HG02678 (cell line): ENCODE data around the gene FRMD8.
"Not testable (repeated sequence)": the region's sequence is repeated elsewhere in the genome, so short reads cannot be mapped to it uniquely, and the experiment has no call there.

Experiments
- ATAC-seq: cut with Tn5 transposase; IDR thresholded peaks from one replicate; pipeline ENCODE4 v1.9.1; 2021; ENCODE audit warnings: mild to moderate bottlenecking, moderate library complexity; ENCODE audit not compliant: unreplicated experiment

The FRMD8 gene

DNA sequence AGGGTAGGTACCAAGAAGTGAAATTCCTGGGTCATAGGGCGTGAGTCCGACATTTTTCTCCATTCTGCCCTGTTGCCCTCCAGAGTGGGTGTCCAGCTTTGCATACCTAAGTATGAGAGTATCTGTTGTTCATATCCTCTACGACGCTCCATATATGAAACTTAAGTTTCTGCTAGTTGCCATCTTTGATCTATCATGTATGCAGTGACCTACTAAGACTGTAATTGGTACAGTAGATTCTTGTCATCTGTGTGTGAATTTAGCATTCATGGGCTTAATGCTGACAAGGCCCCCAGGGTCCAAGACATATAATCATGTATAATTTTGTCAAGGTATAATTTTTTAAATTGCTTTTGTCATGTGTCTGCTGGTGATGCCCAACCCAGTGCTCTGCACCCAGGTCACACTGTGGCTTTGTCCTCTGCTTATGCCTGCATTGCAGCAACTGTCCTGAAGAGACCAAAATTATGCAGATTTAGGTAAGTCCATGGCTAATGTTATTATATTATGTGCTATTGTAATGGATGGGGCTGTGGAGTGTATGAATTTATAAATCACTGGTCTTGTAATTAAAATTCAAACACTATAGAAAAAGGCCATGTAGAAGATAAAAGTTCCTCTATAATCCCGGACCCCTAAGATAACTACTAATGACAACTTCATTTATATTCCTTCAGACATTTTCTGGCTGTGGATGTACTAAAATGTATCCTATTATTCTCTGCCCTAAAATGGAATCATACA is 48.4 kb downstream of the FRMD8 start:
- no peak for ATAC-seq

DNA sequence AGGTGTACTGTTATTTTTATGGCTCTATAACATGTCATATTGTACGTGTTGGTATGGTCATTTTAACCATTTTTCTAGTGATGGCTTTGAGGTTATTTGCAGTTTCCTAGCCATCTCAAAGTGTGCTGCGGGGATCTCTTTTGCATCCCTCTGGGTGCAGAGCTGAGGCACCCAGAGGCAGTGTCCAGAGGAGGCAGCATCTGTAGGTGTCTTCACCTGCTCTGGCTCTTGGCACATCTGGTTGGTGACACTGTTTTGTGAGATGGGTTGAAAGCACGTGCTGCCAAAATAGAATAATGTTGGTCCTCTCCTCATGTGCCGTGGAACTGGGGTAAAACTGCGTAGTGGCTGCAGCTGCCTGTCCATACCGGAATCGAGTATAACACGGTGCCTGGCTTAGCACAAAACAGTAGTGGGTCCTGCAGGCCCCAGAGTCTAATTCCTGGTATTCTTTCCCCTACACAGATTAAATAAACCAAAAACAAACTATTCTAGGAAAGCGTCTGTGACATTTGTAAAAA is 49.0 kb downstream of the FRMD8 start:
- ATAC-seq = no peak

DNA sequence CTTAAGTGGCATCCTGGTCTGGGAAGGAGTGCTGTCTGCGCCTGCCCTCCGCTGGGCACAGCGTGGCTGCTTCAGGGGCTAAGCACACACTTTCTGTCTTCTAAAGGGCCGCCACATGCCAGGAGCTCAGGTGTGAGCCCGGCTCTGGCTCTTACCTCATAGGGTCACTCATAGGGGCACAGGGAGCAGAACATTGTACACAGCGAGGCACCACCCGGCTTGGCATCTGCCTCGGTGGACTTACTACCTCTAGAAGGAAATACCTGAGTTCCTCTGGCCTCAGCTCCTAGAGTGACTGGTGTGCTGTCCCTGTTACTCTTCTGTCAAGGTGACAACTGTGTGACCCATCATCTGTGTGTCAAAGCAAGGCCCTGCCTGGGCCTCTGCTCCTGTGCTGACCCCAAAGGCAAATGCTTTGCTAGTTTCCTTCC is 49.6 kb downstream of the FRMD8 start:
- ATAC-seq = no peak

DNA sequence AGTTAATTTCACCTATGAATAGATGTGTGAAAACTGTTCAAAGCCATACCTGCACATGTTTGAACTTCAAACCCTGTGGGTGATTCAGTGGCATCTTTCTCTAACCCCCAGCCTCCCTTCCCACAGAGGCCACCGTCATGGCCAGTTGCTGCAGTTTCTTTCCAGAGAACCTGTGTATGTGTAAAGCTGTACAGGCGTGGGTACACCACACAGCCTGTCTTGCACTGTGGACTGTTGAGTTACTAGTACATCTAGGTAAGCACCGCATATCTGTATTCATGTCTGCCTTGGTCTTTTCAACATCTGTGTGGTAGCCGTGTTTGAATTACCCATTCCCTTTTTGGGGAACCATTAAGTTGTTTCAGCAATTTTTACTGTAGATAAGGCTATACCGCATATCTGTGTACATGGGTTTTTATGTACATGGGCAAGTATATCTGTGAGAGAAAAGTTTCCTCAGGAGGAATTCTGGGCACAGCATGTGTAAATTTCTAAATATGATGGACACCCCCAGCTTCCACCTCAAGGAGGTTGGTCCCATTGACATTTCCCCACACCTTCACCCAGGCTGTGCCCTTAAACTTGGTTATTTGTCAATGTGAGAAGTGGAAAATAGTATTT is 50.1 kb downstream of the FRMD8 start:
- ATAC-seq = no peak

DNA sequence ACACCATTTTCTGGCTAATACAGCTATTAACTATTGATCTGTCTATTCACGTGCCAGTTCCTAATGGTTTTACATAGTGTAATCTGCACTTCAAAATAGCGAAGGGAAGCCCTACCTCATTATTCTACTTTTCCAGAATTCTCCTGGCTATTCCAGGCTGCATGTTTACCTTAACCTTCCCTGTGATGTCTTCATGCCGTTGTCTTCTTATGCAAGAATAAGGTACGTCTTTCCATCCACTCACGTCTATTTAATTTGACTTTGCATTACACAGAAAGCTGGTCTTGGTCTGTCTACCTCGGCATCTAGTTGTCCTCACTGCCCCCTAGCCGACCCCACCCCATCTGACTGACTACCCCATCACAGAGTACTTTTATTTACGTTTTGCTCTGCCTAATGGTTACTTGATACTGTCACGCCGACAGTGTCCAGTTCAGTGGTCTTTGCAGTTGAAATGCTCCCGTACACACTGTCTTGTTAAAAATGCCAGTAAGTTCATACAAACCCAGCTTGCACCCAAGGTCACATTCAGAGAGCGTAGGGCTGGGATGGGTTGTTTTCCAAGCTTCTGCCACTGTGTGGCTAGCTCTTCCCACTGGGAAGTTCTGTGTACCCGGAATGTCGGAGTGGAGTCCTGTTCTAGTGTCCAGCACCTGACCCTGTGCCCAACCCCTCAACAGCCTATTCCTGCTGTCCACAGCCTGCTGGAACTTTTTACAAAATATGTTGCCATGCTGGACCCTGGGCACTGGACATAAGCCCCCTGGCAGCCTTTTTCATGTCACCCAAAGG is 51.2 kb downstream of the FRMD8 start:
- no peak for ATAC-seq

DNA sequence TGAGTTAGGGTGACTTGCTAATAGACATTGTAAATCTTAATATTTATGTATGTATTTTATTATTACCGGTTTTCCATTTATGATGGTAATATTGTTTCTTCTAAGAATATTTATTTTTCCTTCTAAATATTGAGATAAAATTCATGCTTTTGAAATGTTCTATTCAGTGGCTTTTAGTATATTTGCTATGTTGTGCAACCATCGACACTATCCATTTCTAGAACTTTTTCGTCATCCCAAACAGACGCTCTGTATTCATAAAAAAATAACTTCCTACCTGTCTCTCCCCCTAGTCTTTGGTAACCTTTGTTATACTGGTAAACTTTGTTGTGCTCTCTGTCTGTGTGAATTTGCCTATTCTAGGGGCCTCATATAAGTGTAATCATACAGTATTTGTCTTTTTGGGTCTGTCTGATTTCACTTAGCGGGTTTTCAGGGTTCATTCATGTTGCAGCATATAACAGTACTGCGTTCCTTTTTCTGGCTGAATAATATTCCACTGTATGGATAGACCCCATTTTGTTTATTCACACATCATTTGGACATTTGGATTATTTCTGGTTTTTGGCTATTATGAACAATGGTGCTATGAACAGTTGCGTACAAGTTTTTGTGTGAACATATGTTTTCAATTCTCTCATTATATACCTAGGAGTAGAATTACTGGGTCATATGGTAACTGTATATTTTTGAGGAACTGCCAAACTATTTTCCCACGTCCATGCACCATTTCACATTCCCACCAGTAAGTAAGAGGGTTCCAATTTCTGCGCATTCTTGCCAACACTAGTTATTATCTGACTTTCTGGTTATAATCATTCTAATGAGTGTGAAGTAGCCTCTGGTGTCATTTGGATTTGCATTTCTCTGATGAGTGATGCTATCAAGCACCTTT is 52.1 kb downstream of the FRMD8 start:
- no peak for ATAC-seq

DNA sequence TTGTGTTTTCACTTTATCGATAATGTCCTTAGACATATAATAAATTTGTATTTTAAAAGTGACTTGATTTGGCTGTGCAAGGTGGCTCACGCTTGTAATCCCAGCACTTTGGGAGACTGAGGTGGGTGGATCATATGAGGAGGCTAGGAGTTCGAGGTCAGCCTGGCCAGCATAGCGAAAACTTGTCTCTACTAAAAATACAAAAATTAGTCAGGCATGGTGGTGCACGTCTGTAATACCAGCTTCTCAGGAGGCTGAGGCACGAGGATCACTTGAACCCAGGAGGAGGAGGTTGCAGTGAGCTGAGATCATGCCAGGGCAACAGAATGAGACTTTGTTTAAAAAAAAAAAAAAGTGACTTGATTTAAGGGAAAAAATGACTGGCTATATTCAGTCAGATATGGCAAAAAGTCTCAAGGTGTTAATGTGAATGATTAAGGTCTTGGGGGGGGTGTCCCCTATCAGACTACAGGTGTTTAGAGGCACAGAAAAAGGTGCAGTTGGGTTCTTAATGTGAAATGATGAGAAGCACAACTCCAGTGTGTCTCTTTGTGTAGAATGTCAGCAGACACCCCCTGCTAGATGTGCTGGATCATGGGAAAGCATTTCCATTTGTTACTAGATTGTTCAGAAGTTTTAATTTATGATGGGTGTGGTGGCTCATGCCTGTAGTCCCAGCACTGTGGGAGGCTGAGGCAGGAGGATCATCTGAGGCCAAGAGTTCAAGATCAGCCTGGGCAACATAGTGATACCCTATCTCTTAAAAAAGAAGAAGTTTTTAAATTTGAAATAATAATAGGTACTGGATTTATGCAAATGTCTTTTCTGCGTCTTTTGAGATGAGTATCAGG is 53.1 kb downstream of the FRMD8 start:
- no peak for ATAC-seq

DNA sequence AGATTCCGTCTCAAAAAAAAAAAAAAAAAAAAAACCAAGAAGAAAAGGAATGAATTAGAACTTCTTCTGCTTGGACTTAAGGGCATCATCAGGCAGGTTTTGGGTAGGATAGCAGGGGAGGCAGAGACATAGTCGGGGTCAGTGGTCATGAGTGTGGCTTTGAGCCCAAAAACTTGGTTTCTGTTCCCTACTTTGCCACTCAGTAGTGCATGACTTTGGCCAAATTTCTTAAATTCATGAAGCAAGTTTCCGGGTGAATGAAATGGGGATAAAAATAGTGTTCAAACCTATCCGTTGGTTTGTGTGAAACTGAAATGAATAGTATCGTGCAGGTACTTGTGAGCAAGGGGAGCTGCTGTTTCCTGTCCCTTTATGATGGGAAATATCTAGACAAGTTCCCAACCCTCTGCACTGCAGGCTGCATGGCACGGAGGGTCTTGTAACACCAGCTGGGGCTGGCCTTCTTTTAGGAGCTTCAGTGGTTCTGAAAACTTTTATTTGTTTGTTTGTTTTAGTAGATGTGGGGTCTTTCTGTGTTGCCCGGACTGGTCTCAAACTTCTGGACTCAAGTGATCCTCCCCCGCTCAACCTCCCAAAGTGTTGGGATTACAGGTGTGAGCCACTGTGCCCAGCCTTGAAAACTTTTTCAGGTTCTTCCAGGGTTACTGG is 54.5 kb downstream of the FRMD8 start:
- peak; percentile 60 for ATAC-seq

DNA sequence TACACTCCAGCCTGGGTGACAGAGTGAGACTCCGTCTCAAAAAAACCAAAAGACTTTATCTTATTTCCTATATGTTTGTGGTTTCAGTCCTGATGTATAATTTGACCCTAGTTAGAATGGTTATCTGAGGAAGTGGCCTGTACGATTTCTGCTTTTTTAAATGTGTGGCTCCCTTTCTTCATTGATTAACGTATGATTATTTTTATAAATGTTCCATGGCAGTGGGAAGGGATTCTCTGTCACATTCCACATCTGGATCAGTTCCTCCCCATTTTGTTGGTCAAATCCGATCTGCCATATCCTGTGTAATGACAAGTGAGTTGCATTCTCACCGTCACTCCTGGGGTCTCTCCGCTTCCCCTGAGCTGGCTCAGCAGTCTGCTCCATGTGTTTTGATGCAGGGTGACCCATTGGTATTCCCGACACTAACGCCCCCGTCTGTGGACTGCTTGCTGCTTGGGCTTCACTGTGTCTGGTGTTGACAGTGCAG is 56.5 kb downstream of the FRMD8 start:
- ATAC-seq = no peak

DNA sequence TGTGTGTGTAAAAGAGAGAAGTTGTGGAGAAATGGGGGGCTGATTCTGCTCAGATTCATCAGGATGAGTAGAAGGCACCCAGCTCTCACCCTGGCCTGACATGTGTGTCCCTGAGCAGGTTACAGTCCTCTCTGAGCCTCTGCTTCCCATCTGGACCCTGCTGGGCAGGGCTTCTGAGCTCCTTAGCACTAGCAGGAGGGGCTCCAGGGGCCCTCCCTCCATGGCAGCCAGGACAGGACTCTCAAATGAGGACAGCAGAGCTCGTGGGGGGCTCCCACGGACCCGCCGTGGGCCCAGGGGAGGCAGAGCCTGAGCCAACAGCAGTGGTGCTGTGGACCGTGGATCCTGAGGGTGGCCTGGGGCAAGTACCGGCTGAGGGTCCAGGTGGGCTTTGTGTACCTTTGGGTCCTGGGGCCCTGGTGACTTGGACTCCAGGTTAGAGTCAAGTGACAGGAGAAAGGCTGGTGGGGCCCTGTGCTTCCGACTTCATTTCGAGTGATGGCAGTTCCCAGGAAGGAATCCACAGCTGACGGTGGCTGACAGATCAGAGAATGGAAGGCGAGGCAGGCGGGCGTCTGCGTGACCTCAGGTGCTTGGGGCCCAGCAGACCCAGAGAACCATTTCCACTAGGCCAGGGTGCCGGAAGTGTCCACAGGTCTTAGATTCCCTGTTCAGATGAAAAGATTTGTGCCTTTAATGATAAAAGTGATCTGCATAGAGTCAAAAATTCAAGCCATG is 58.0 kb downstream of the FRMD8 start:
- no peak for ATAC-seq

DNA sequence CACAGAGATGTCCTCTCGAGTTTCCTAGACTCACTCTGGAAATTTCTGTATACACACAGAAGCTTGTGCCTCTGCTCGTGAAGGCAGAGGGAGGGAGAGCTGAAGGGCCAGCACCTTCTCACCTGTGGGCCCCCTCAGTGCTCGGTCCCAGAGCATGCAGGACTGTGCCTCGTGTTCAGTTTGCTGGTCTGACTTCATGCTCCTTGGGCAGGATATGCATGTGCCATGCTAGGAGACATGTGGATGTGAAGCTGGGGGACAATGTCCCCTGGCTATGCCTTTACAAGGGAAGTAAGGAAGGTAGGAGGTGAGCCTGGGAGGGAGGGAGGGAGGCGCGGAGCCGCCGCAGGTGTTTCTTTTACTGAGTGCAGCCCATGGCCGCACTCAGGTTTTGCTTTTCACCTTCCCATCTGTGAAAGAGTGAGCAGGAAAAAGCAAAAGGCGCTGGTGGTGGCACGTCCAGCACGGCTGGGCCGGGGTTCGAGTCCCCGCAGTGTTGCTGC is 58.7 kb downstream of the FRMD8 start:
- ATAC-seq = no peak

DNA sequence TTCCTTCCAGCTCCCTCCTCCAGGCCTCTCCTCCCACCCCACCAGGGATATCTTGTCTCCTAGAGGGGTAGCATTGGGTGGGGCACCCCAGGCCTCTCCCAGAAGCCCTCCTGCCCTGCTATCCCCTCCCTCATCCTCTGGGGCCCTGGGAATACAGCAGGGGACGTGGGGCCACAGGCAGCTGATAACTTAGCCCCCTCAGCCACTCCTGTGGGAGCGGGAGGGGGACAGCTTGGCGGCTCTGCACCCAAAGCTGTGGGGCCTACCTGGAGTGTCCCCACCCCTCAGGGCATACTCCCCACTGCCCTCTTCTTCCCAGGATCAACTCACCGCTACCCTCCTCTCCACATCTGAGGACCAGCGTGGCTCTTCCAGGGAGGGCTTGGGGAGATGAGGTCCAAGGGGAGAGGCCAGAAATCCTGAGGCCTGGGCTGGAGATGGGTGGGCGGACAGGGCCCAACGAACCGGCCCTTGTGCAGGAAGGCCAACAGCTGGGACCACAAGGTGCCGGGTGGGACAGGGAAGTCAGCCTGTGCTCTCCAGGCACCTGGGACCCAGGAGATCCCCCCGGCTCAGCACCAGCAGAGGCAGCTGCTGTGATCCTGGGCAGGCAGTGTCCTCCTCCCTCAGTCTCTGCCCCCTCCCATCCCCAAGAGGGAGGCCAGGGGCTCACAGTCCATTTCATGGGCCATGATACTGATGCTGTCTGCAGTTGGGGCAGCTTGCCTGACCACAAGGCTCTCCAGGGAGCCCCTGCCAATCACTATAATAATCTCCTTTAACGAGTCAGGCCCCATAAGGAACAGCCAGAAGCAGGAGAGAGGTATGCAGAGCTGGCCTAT is 59.4 kb downstream of the FRMD8 start:
- no peak for ATAC-seq

DNA sequence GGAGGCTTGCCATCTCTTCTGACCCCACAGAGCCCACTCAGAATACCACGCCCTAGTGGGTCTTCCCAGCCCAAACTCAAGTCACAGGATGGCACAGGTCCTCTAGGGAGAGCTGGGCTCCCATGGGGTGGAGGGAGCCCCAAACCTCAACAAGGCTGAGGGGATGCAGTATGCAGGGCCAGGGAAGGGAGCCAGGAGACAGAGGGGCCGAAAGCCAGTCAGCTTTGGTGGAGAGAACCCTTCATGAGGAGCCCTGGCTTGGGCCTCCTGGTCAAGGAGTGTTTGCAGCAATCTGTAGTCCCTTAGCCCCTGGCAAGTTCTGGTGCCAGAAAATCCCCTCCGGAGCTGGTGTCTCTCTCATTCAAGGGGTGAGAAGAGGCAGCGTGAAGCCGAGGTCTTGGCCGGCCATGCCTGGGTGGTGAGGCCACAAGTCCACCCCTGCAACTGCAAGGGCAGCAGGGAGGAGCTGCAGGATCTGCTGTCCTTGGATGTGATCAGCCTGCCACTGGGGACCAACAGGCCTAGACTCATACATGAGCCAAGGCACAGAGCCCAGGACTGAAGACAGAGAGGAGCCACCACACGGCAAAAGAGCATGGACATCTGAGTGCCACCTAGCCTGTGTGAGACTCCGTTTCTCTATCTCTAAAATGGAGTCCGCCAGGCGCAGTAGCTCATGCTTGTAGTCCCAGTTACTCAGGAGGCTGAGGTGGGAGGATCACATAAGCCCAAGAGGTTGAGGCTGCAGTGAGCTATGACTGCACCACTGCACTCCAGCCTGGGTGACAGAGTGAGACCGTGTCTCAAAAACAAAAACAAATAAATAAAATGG is 60.2 kb downstream of the FRMD8 start:
- no peak for ATAC-seq

DNA sequence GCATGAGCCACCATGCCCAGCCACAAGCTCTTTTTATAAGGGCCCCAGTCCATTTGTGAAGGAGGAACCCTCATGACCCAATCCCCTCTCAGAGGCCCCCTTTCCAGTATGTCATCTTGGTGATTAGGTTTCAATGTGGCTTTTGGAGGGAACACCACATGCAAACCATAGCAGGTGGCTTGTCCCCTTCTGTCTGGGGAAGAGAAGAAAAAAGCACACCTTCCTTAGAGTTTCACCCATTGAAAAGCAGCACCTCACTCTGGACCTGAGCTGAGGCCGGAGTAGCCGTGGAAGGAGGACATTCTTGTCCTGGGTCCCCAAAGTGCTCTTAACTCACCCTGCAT is 61.6 kb downstream of the FRMD8 start:
- ATAC-seq = no peak

DNA sequence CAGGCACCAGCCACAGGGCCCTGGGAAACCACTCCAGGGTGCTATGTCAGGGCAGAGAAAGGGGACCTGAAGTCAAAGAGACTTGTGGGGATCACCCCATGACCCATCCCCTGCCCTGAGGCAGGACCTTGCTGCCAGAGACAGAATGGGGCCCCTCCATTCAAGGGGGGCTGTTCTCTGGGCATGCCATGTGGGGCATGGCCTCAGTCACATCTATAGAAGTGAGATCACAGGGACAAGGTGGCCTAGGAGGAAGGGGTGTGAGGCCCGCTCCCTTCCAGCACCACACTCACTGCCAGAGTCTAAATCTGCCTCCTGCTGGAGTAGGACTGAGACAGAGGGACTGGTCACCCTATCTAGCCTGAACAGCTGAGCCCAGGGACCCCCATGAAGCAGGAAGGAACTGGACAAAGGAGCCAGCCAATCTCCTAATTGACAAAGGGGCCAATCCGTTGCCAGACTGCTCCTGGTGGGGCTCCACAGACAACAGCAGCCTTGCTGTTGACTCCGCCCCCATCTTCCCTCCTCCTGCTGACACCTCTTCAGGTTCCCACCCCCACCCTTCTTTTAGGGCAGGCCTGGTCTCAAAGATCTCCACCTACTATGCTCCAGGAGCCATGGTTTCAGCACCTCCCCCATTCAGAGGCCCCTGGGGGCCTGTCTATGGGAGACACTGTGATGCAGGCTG is 62.1 kb downstream of the FRMD8 start:
- no peak for ATAC-seq

DNA sequence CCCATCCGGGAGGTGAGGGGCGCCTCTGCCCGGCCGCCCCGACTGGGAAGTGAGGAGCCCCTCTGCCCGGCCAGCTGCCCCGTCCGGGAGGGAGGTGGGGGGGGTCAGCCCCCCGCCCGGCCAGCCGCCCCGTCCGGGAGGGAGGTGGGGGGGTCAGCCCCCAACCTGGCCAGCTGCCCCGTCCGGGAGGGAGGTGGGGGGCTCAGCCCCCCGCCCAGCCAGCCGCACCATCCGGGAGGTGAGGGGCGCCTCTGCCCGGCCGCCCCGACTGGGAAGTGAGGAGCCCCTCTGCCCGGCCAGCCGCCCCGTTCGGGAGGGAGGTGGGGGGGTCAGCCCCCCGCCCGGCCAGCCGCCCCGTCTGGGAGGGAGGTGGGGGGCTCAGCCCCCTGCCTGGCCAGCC is 64.9 kb downstream of the FRMD8 start:
- ATAC-seq = not testable (repeated sequence)
